GM23248 (cell line): Measurements from ENCODE around the gene EFNA2. TPM values are rescaled to one million over a fixed set of nuclear protein-coding genes. Genes with fewer than 3 reads are reported as not detected.
A peak's percentile ranks its signal among the peaks of the same experiment; 100 is the strongest.
"Not testable (repeated sequence)": the region's sequence is repeated elsewhere in the genome, so short reads cannot be mapped to it uniquely, and the experiment has no call there.

ENCODE experiments used
- DNase-seq: peaks from one replicate; pipeline ENCODE4 v3.0.0-alpha.2; 2015
- H2AFZ ChIP-seq: fragments of 200-600 bp; sonication (generic); 2 replicates; pipeline ENCODE4 v1.6.1; 2016; ENCODE audit warnings: antibody characterized with exemption
- H3F3A ChIP-seq: fragments of 200-600 bp; sonication (generic); 2 replicates; pipeline ENCODE4 v1.6.1; 2016; ENCODE audit warnings: mild to moderate bottlenecking, antibody characterized with exemption, mixed run types; ENCODE audit not compliant: insufficient read depth
- H3K27ac ChIP-seq: fragments of 200-600 bp; sonication (generic); 2 replicates; pipeline ENCODE4 v1.5.1; 2016; ENCODE audit warnings: mild to moderate bottlenecking
- H3K27me3 ChIP-seq: fragments of 200-600 bp; sonication (generic); replicated peaks from 2 replicates; pipeline ENCODE4 v1.6.1; 2016; ENCODE audit warnings: mild to moderate bottlenecking; ENCODE audit not compliant: insufficient read depth
- H3K36me3 ChIP-seq: fragments of 200-600 bp; sonication (generic); 2 replicates; pipeline ENCODE4 v1.6.1; 2016; ENCODE audit warnings: low read depth, mild to moderate bottlenecking
- H3K4me1 ChIP-seq: fragments of 200-600 bp; sonication (generic); 2 replicates; pipeline ENCODE4 v1.6.1; 2016; ENCODE audit warnings: mild to moderate bottlenecking; ENCODE audit not compliant: insufficient read depth
- H3K4me2 ChIP-seq: fragments of 200-600 bp; sonication (generic); one replicate; pipeline ENCODE4 v1.6.1; 2016; ENCODE audit warnings: mild to moderate bottlenecking; ENCODE audit not compliant: unreplicated experiment
- H3K4me3 ChIP-seq: fragments of 200-600 bp; sonication (generic); 2 replicates; pipeline ENCODE4 v1.5.1; 2016; ENCODE audit warnings: mild to moderate bottlenecking
- H3K79me2 ChIP-seq: fragments of 200-600 bp; sonication (generic); 2 replicates; pipeline ENCODE4 v1.6.1; 2016; ENCODE audit warnings: mild to moderate bottlenecking; ENCODE audit not compliant: insufficient read depth
- H3K9ac ChIP-seq: fragments of 200-600 bp; sonication (generic); 2 replicates; pipeline ENCODE4 v1.6.1; 2016; ENCODE audit warnings: mild to moderate bottlenecking
- H3K9me2 ChIP-seq: fragments of 200-600 bp; sonication (generic); 2 replicates; pipeline ENCODE4 v1.6.1; 2016; ENCODE audit warnings: mixed run types, mild to moderate bottlenecking, moderate library complexity; ENCODE audit not compliant: insufficient read depth
- H3K9me3 ChIP-seq: fragments of 200-600 bp; sonication (generic); one replicate; pipeline ENCODE4 v1.6.1; 2017; ENCODE audit warnings: low read depth
- H4K20me1 ChIP-seq: fragments of 200-600 bp; sonication (generic); 2 replicates; pipeline ENCODE4 v1.6.0; 2016; ENCODE audit not compliant: insufficient read depth
- EZH2 ChIP-seq: fragments of 200-600 bp; sonication (generic); IDR thresholded peaks from 2 replicates; pipeline ENCODE4 v1.6.1; 2018; ENCODE audit warnings: antibody characterized with exemption, mild to moderate bottlenecking; ENCODE audit not compliant: insufficient read depth, poor library complexity, severe bottlenecking
- EZH2phosphoT487 ChIP-seq: fragments of 200-600 bp; sonication (generic); IDR thresholded peaks from 2 replicates; pipeline ENCODE4 v1.6.1; 2018; ENCODE audit warnings: antibody characterized with exemption, moderate library complexity, mild to moderate bottlenecking, low read depth; ENCODE audit not compliant: insufficient read depth
- WGBS, 2 experiments: methylation state at CpG; one replicate each; pipeline ENCODE4 v1.1.6; 2015 to 2017; ENCODE audit warnings: low lambda C conversion rate in 2 of 2, low coverage in 1 of 2; ENCODE audit errors: missing lambda C conversion rate in 2 of 2; 5-methylcytosine and 5-hydroxymethylcytosine counted together
- in situ Hi-C: fragments of 300-500 bp; cut with MboI; formaldehyde crosslinking; loops from 2 replicates; pipeline ENCODE4 v1.15.0; 2020
- polyA plus RNA-seq: library from polyadenylated mRNA; unstranded; fragments of >200 nt; fragmentation: Nextera tagmentation; extraction: Ambion mirVana; gene quantifications from 2 replicates; pipeline ENCODE4 v1.2.1, GENCODE V29; 2016
- total RNA-seq: library from RNA; depleted of rRNA; stranded (reverse); fragments of >200 nt; shearing (Covaris generic); gene quantifications from 2 replicates; pipeline ENCODE4 v1.2.3, GENCODE V29; 2014

EFNA2 gene
- total and polyA plus RNA-seq, 2 experiments from 2014 or later, result not detected

GRCh38 chr19:1325568-1326294 is 40.1 kb downstream of the EFNA2 start:
- H3K27me3 ChIP-seq, result no peaks in the 10 kb centered on the region
- H3K4me3 ChIP-seq, result peak overlapping the region; percentile 50
- H3K9me2 ChIP-seq, result no peaks in the 10 kb centered on the region
- DNase-seq, result no peak
- peak overlapping the region; percentile 56 for H3K4me2 ChIP-seq
- 81 to 84% methylated on average over 35 to 38 of the region's 38 CpGs for WGBS, 2 experiments
- in situ Hi-C loops, result no loop called here
- no peaks in the 10 kb centered on the region for H3K4me1 ChIP-seq
- H3K27ac ChIP-seq, result no peak overlapping the region
- no peaks in the 10 kb centered on the region for H3K9me3 ChIP-seq
- H3F3A ChIP-seq, result no peaks in the 10 kb centered on the region
- no peaks in the 10 kb centered on the region for H4K20me1 ChIP-seq
- H3K79me2 ChIP-seq, result no peaks in the 10 kb centered on the region
- peak overlapping the region; percentile 54 for H3K9ac ChIP-seq
- no peaks in the 10 kb centered on the region for H3K36me3 ChIP-seq
- TF ChIP-seq EZH2 (no peak), EZH2phosphoT487 (no peak)
- peak overlapping the region; percentile 66 for H2AFZ ChIP-seq

GRCh38 chr19:1327125-1327524 is 41.5 kb downstream of the EFNA2 start:
- in situ Hi-C loops, result no loop called here
- no peak for DNase-seq
- Histone ChIP-seq H3K27me3 (no peaks in the 10 kb centered on the region), H2AFZ (no peak overlapping the region), H3K4me1 (no peaks in the 10 kb centered on the region), H3F3A (no peaks in the 10 kb centered on the region), H3K79me2 (no peaks in the 10 kb centered on the region), H3K36me3 (no peaks in the 10 kb centered on the region), H3K4me2 (no peak overlapping the region), H3K27ac (no peak overlapping the region), H3K9ac (no peak overlapping the region), H3K9me2 (no peaks in the 10 kb centered on the region), H3K9me3 (no peaks in the 10 kb centered on the region), H4K20me1 (no peaks in the 10 kb centered on the region), H3K4me3 (no peak overlapping the region)
- TF ChIP-seq EZH2 (no peak), EZH2phosphoT487 (no peak)
- WGBS, 2 experiments, result 58 to 63% methylated on average over 12 to 14 of the region's 14 CpGs

- H3F3A ChIP-seq, H3K27me3 ChIP-seq, H3K4me1 ChIP-seq, H3K9ac ChIP-seq, H3K36me3 ChIP-seq, DNase-seq, H3K9me2 ChIP-seq, in situ Hi-C loops, H2AFZ ChIP-seq, H3K79me2 ChIP-seq, H3K9me3 ChIP-seq, H3K27ac ChIP-seq, H3K4me2 ChIP-seq, H4K20me1 ChIP-seq, H3K4me3 ChIP-seq: not testable (repeated sequence)
- WGBS, 2 experiments, result 73 to 87% methylated on average over 7 to 8 of the region's 8 CpGs
These were observed 46.5 kb downstream of the EFNA2 start for GRCh38 chr19:1332208-1332607.

- no peaks in the 10 kb centered on the region for H4K20me1 ChIP-seq
- H3K4me3 ChIP-seq, result no peak overlapping the region
- no peaks in the 10 kb centered on the region for H3K9me2 ChIP-seq
- no peak for TF ChIP-seq EZH2phosphoT487
- no peak for TF ChIP-seq EZH2
- H3K4me1 ChIP-seq, result no peaks in the 10 kb centered on the region
- no peaks in the 10 kb centered on the region for H3F3A ChIP-seq
- no peak overlapping the region for H3K4me2 ChIP-seq
- no peaks in the 10 kb centered on the region for H3K79me2 ChIP-seq
- H3K9me3 ChIP-seq, result no peaks in the 10 kb centered on the region
- H2AFZ ChIP-seq, result no peak overlapping the region
- H3K36me3 ChIP-seq, result no peaks in the 10 kb centered on the region
- in situ Hi-C loops, result no loop called here
- no peak overlapping the region for H3K27ac ChIP-seq
- no peak overlapping the region for H3K9ac ChIP-seq
- no peak for DNase-seq
- WGBS, 2 experiments, result 72 to 75% methylated on average over 22 of the region's 22 CpGs
- no peaks in the 10 kb centered on the region; the same call in 1 of the 2 replicates for H3K27me3 ChIP-seq
These were observed 50.5 kb downstream of the EFNA2 start for GRCh38 chr19:1336079-1336684.
